SK-N-SH (cell line): Measurements from ENCODE around the gene SIGLEC15. TPM values are rescaled to one million over a fixed set of nuclear protein-coding genes. Genes with fewer than 3 reads are reported as not detected.

Source experiments
- CTCF ChIA-PET: fragments of 300-600, 350-600 bp; formaldehyde crosslinking; extraction: SDS; loops from one replicate; lab custom pipeline; 2021; lab: Yijun Ruan, JAX
- POLR2A ChIA-PET: fragments of 350-600 bp; sonication (Branson Sonifier 250); formaldehyde crosslinking; extraction: SDS; loops from one replicate; lab custom pipeline; 2020; ENCODE audit warnings: antibody characterized with exemption, inconsistent platforms; lab: Yijun Ruan, JAX
- DNase-seq: peaks from one replicate; pipeline ENCODE4 v3.0.0; 2012
- H2AFZ ChIP-seq: fragments of 200-600 bp; sonication (generic); 2 replicates; pipeline ENCODE4 v1.8.1; 2016; ENCODE audit warnings: antibody characterized with exemption, mild to moderate bottlenecking, low read depth
- H3F3A ChIP-seq: fragments of 200-600 bp; sonication (generic); replicated peaks from 2 replicates; pipeline ENCODE3; 2016; ENCODE audit warnings: antibody characterized with exemption, mild to moderate bottlenecking; ENCODE audit not compliant: insufficient read depth
- H3K27ac ChIP-seq, 2 experiments: fragments of 200-500 bp in 1 of 2; fragments of 200-600 bp in 1 of 2; sonication (Bioruptor generic) in 1 of 2; sonication (generic), shearing (Covaris generic) in 1 of 2; 2 replicates each; pipeline versions ENCODE4 v1.5.1 to v1.6.1; 2014 to 2016; ENCODE audit warnings: low read depth in 2 of 2, inconsistent platforms in 1 of 2, low read length in 1 of 2, mild to moderate bottlenecking in 1 of 2, mixed read lengths in 1 of 2
- H3K27me3 ChIP-seq: fragments of 200-600 bp; sonication (generic), shearing (Covaris generic); 2 replicates; pipeline ENCODE4 v1.6.1; 2016; ENCODE audit warnings: mixed run types; ENCODE audit not compliant: insufficient read depth
- H3K36me3 ChIP-seq, 2 experiments: fragments of 200-500 bp in 1 of 2; fragments of 200-600 bp in 1 of 2; sonication (Bioruptor generic) in 1 of 2; sonication (generic) in 1 of 2; replicated peaks in 1 of 2; 2 replicates each; pipeline versions ENCODE3 to v1.5.1; 2014 to 2016; ENCODE audit warnings: low read length in 1 of 2, mild to moderate bottlenecking in 1 of 2; ENCODE audit not compliant: insufficient read depth in 2 of 2, control insufficient read depth in 1 of 2
- H3K4me1 ChIP-seq, 2 experiments: fragments of 200-500 bp in 1 of 2; fragments of 200-600 bp in 1 of 2; sonication (Bioruptor generic) in 1 of 2; sonication (generic), shearing (Covaris generic) in 1 of 2; 2 replicates each; pipeline versions ENCODE4 v1.5.1 to v1.6.1; 2014 to 2016; ENCODE audit warnings: low read depth in 1 of 2, low read length in 1 of 2, mixed run types in 1 of 2; ENCODE audit not compliant: insufficient read depth in 2 of 2, control insufficient read depth in 1 of 2
- H3K4me2 ChIP-seq: fragments of 200-600 bp; sonication (generic), shearing (Covaris generic); 2 replicates; pipeline ENCODE4 v1.6.1; 2017; ENCODE audit warnings: mixed run types
- H3K4me3 ChIP-seq, 2 experiments: fragments of 200-500 bp in 1 of 2; fragments of 200-600 bp in 1 of 2; sonication (Bioruptor generic) in 1 of 2; sonication (generic), shearing (Covaris generic) in 1 of 2; 2 replicates each; pipeline versions ENCODE4 v1.5.1 to v1.8.1; 2014 to 2016; ENCODE audit warnings: low read depth in 2 of 2, inconsistent platforms in 1 of 2, low read length in 1 of 2, mild to moderate bottlenecking in 1 of 2, mixed read lengths in 1 of 2, moderate library complexity in 1 of 2
- H3K79me2 ChIP-seq: fragments of 200-600 bp; sonication (generic); 2 replicates; pipeline ENCODE4 v1.8.1; 2017; ENCODE audit warnings: mild to moderate bottlenecking; ENCODE audit not compliant: insufficient read depth
- H3K9ac ChIP-seq: fragments of 200-600 bp; sonication (generic); 2 replicates; pipeline ENCODE4 v1.6.1; 2017; ENCODE audit warnings: mixed run types
- H3K9me2 ChIP-seq: fragments of 200-600 bp; sonication (generic); 2 replicates; pipeline ENCODE4 v1.6.1; 2017; ENCODE audit warnings: mixed run types
- H3K9me3 ChIP-seq: fragments of 200-600 bp; sonication (generic); 2 replicates; pipeline ENCODE4 v1.6.1; 2017; ENCODE audit warnings: mixed run types, mild to moderate bottlenecking, moderate library complexity
- H4K20me1 ChIP-seq: fragments of 200-600 bp; sonication (generic); 2 replicates; pipeline ENCODE4 v1.6.1; 2017; ENCODE audit warnings: mild to moderate bottlenecking, mixed run types; ENCODE audit not compliant: insufficient read depth
- CHD2 ChIP-seq: fragments of 150-350 bp; IDR thresholded peaks from 2 replicates; pipeline ENCODE4 v1.6.1; 2018; ENCODE audit warnings: low read length; ENCODE audit not compliant: partially characterized antibody
- EP300 ChIP-seq, 2 experiments: IDR thresholded peaks; 2 replicates each; pipeline versions ENCODE4 v1.4.0 to v1.6.1; 2012; ENCODE audit warnings: borderline replicate concordance in 1 of 2, low read depth in 1 of 2, low read length in 1 of 2
- EZH2phosphoT487 ChIP-seq: fragments of 200-600 bp; sonication (generic); IDR thresholded peaks from 2 replicates; pipeline ENCODE4 v1.6.1; 2017; ENCODE audit warnings: low read depth, mixed run types, mild to moderate bottlenecking, antibody characterized with exemption, moderate library complexity, borderline replicate concordance
- FOSL2 ChIP-seq: IDR thresholded peaks from 2 replicates; pipeline ENCODE4 v1.4.0; 2012; ENCODE audit warnings: low read depth, mild to moderate bottlenecking, moderate library complexity, borderline replicate concordance
- FOXJ3 ChIP-seq: sonication (generic); formaldehyde crosslinking; IDR thresholded peaks from 2 replicates; pipeline ENCODE4 v1.5.1; 2020; ENCODE audit warnings: mild to moderate bottlenecking, missing genetic modification reagents
- FOXM1 ChIP-seq: IDR thresholded peaks from 2 replicates; pipeline ENCODE4 v1.4.0; 2012; ENCODE audit warnings: low read depth, mild to moderate bottlenecking
- JUND ChIP-seq: IDR thresholded peaks from 2 replicates; pipeline ENCODE4 v1.4.0; 2012
- MXI1 ChIP-seq: IDR thresholded peaks from 2 replicates; pipeline ENCODE4 v1.6.1; 2012; ENCODE audit warnings: mild to moderate bottlenecking, low read depth, low read length, improper control_type of control experiment
- NFIC ChIP-seq: IDR thresholded peaks from 2 replicates; pipeline ENCODE4 v1.4.0; 2012; ENCODE audit warnings: borderline replicate concordance
- NRF1 ChIP-seq: IDR thresholded peaks from 2 replicates; pipeline ENCODE4 v1.6.1; 2012; ENCODE audit warnings: low read depth, mild to moderate bottlenecking, low read length
- RCOR1 ChIP-seq: fragments of 150-350 bp; IDR thresholded peaks from 2 replicates; pipeline ENCODE4 v1.6.1; 2017; ENCODE audit warnings: antibody characterized with exemption, low read length
- RFX5 ChIP-seq: IDR thresholded peaks from 2 replicates; pipeline ENCODE4 v1.6.1; 2012; ENCODE audit warnings: mild to moderate bottlenecking, improper control_type of control experiment, low read length
- RXRA ChIP-seq: IDR thresholded peaks from 2 replicates; pipeline ENCODE4 v1.4.0; 2012; ENCODE audit warnings: low read depth, mild to moderate bottlenecking, borderline replicate concordance
- SMC3 ChIP-seq: IDR thresholded peaks from 2 replicates; pipeline ENCODE4 v1.6.1; 2012; ENCODE audit warnings: low read depth, low read length, improper control_type of control experiment
- TCF12 ChIP-seq: IDR thresholded peaks from 2 replicates; pipeline ENCODE4 v1.4.0; 2012
- USF2 ChIP-seq: fragments of 150-350 bp; IDR thresholded peaks from 2 replicates; pipeline ENCODE4 v1.6.1; 2017; ENCODE audit warnings: antibody characterized with exemption, low read length, low read depth, borderline replicate concordance
- YY1 ChIP-seq: IDR thresholded peaks from 2 replicates; pipeline ENCODE4 v1.4.0; 2012; ENCODE audit warnings: low read depth, mild to moderate bottlenecking
- WGBS: methylation state at CpG from one replicate; pipeline ENCODE4 v1.1.6; 2017; ENCODE audit warnings: low lambda C conversion rate; 5-methylcytosine and 5-hydroxymethylcytosine counted together
- polyA plus RNA-seq, 3 experiments: library from polyadenylated mRNA; depleted of rRNA; stranded (reverse); fragments of >200 nt; gene quantifications; 2 replicates each; pipeline ENCODE4 v1.2.3, GENCODE V29; 2012
- TF ChIP-seq, protein P1 (sequence below): IDR thresholded peaks from 2 replicates; pipeline ENCODE4 v1.4.0; 2012; ENCODE audit warnings: low read depth, borderline replicate concordance
- TF ChIP-seq, protein P2 (sequence below): IDR thresholded peaks from 2 replicates; pipeline ENCODE4 v1.4.0; 2012; ENCODE audit warnings: low read depth

The SIGLEC15 gene
- polyA plus RNA-seq, 1 of the 3 experiments (the other 2 are of a cell fraction): 0.10 TPM

DNA sequence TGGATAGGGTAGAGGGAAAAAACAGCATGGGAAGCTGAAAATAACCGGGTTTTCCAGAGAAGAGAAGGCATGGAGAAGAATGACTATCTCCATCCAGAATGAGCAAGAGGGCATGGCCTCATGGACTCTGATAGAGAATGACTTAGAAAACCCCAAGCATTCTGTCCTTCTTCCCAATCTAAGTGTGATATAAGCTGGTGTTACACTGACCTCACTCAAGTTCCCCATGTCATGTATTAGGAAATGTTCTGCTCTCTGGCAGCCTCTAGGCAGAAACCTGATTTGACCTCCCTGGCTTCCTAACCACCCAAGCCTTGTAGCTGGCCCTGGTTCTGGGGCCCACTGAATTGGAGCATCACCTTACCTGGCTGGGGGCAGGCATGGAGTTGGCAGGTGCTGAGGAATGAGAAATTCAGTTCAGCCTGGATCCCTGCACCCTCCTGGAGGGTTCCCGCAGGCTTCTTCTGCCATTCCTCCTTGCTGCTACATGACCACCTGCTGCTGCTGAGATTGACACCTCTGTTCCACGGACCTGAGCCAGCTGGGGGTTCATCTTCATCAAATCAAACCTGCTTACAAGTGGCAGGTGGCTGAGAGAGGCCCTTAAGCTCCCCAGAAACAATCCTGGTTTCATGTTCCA lies 5.2 kb upstream of the SIGLEC15 start:
- TF ChIP-seq, protein P1, sequence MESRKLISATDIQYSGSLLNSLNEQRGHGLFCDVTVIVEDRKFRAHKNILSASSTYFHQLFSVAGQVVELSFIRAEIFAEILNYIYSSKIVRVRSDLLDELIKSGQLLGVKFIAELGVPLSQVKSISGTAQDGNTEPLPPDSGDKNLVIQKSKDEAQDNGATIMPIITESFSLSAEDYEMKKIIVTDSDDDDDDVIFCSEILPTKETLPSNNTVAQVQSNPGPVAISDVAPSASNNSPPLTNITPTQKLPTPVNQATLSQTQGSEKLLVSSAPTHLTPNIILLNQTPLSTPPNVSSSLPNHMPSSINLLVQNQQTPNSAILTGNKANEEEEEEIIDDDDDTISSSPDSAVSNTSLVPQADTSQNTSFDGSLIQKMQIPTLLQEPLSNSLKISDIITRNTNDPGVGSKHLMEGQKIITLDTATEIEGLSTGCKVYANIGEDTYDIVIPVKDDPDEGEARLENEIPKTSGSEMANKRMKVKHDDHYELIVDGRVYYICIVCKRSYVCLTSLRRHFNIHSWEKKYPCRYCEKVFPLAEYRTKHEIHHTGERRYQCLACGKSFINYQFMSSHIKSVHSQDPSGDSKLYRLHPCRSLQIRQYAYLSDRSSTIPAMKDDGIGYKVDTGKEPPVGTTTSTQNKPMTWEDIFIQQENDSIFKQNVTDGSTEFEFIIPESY: no peak
- TF ChIP-seq FOXJ3: no peak
- TF ChIP-seq MXI1: no peak
- TF ChIP-seq CHD2: no peak
- no peak for TF ChIP-seq RCOR1
- TF ChIP-seq SMC3: no peak
- no peak for TF ChIP-seq TCF12
- no peak for TF ChIP-seq NFIC
- no peak for TF ChIP-seq FOXM1
- no peak for TF ChIP-seq JUND
- TF ChIP-seq FOSL2: no peak
- no peak for TF ChIP-seq EP300 (IDR thresholded peaks at IDR 0.05; ENCODE audit: borderline replicate concordance in 1 of 2, low read depth in 1 of 2, low read length in 1 of 2)
- no peak for TF ChIP-seq NRF1
- no peak for TF ChIP-seq YY1
- Histone ChIP-seq H3K36me3 (no peaks in the 10 kb centered on the region), H3K4me1 (no peaks in the 10 kb centered on the region), H3K4me2 (no peak overlapping the region), H3K27ac (no peak overlapping the region), H3F3A (no peaks in the 10 kb centered on the region), H2AFZ (no peak overlapping the region), H3K79me2 (no peaks in the 10 kb centered on the region), H3K27me3 (no peaks in the 10 kb centered on the region), H3K4me3 (no peak overlapping the region), H3K9me2 (no peaks in the 10 kb centered on the region), H4K20me1 (no peaks in the 10 kb centered on the region), H3K9me3 (no peaks in the 10 kb centered on the region), H3K9ac (no peak overlapping the region)
- ChIA-PET POLR2A (no interaction called here), CTCF (interaction anchor here (0.7 kb wide), 1 partner anchor 11 kb away, joined by 3 read pairs; no protein-coding TSS in a partner anchor)
- WGBS: 14% methylated on average over 2 of the region's 3 CpGs
- no peak for DNase-seq

DNA sequence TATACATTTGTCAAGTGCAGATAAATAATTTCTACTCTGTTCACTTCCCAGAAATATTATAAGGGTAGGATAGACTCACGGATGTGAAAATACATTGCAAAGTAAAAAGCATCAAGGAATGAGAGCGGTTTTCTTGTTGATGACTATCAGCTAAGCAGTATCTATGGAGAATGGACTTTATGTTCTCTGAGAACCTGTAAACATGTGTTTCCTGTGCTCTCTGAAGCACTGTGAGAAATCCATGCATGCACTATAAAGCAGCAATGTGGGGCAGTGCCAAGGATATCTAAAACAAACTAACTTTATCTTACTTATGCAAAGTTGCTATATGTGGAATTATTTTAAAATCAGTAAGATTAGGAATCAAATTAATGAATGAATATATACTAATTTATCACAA lies 4.4 kb upstream of the SIGLEC15 start:
- H3K79me2 ChIP-seq: no peaks in the 10 kb centered on the region
- no peaks in the 10 kb centered on the region for H3K4me1 ChIP-seq
- H3K9me2 ChIP-seq: no peaks in the 10 kb centered on the region
- no peaks in the 10 kb centered on the region for H3F3A ChIP-seq
- no peaks in the 10 kb centered on the region for H3K9me3 ChIP-seq
- no peaks in the 10 kb centered on the region for H3K36me3 ChIP-seq
- H3K4me3 ChIP-seq: no peak overlapping the region
- WGBS: 88% methylated on average over 2 of the region's 2 CpGs
- ChIA-PET POLR2A (no interaction called here), CTCF (no interaction called here)
- TF ChIP-seq RXRA: no peak
- TF ChIP-seq FOXJ3: no peak
- no peak for TF ChIP-seq EZH2phosphoT487
- no peak for TF ChIP-seq RCOR1
- no peak for TF ChIP-seq FOXM1
- TF ChIP-seq NFIC: no peak
- no peak for TF ChIP-seq USF2
- TF ChIP-seq, protein P2, sequence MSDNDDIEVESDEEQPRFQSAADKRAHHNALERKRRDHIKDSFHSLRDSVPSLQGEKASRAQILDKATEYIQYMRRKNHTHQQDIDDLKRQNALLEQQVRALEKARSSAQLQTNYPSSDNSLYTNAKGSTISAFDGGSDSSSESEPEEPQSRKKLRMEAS: no peak
- TF ChIP-seq RFX5: no peak
- H3K27ac ChIP-seq: no peak overlapping the region
- no peak overlapping the region for H2AFZ ChIP-seq
- H3K27me3 ChIP-seq: no peaks in the 10 kb centered on the region
- H3K9ac ChIP-seq: no peak overlapping the region
- DNase-seq: no peak
- no peaks in the 10 kb centered on the region for H4K20me1 ChIP-seq
- H3K4me2 ChIP-seq: no peak overlapping the region
